Measurements from ENCODE around the gene PLCB4.
"Not testable (repeated sequence)": the region's sequence is repeated elsewhere in the genome, so short reads cannot be mapped to it uniquely, and the experiment has no call there.

The PLCB4 gene

GRCh38 chr20:9068841-9069663 lies at the start of gene PLCB4:
TSS of gene PLCB4 (plus strand) at chr20:9069087. CDS start at chr20:9307815, 238,728 bp downstream.
- no peak for DNase-seq (ENCODE audit: low read depth)

GRCh38 chr20:9019833-9020232 lies 49.1 kb upstream of the PLCB4 start:
- DNase-seq (ENCODE audit: low read depth), result no peak

DNA sequence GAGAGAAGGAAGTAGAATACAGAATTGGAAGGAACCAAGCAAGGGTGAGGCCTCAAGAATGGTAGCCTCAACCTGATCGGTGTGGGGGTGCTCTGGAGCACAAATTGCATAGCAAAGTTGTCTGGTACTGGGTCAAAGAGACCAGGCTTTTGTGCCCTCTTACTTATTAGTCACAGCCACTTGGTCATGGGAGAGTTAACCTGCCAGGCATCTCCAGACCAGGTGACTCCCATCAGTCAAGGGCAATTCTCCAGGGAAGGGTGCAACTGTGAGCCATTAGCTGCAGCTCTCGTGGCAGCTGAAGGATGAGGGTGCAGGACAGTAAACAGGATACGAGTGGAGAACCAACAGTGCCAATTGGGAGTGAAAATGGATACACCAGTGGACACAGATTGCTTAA lies 47.7 kb upstream of the PLCB4 start:
- DNase-seq (ENCODE audit: low read depth), result no peak

DNA sequence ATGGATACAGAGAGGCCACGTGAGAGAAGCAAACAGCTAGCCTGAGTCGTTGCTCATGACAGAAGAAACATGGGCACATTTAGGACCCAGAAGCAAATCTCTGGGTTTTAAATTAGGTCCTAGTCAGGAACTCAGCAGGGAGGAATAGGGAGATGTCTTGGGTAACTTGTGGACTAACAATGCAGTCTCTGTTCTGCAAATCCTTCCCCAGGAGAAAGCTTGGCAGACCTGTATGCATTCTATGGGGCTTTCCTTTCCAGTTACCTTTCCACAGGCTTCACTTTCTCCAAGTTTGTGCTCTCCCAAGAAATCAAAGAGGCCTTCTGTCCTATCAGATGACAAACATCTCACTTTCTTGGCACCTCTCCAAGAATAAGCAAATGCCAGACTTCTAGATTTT lies 47.2 kb upstream of the PLCB4 start:
- no peak for DNase-seq (ENCODE audit: low read depth)

DNA sequence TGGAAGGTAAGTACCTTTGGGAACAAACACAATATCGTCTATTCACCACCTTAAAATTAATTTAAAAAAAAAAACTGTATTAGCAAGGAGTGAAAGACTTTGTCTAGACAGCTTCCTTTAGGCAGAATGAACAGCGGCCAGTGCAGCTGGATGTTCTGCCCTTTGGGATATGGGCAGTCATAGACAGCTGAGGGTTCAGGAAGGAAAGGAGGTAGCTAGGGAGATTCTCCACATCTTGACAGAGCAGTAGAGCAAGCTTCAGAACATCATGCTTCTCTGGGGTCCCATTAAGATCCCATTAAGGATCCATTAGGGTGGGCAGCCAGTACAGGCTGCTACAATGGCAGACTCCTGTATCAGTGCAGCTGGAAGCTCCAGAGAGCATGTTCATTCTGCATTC lies 46.5 kb upstream of the PLCB4 start:
- no peak for DNase-seq (ENCODE audit: low read depth)

- DNase-seq (ENCODE audit: low read depth), result no peak
Observed at GRCh38 chr20:9024606-9025005, 44.3 kb upstream of the PLCB4 start.

DNA sequence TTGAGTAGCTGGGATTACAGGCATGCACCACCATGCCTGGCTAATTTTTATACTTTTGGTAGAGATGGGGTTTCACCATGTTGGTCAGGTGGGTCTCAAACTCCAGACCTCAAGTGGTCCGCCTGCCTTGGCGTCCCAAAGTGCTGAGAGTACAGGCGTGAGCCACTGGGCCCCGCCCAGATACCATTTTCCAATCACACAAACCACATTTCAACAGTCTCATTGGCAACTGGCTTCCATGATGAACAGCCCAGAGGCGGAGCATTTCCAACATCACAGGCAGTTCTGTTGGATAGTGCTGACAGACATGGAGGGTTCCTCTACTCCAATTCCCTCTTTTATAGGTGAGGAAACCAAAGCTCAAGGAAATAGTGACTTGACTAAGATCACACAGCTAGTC lies 43.9 kb upstream of the PLCB4 start:
- no peak for DNase-seq (ENCODE audit: low read depth)

GRCh38 chr20:9025643-9026042 lies 43.2 kb upstream of the PLCB4 start:
- DNase-seq (ENCODE audit: low read depth), result no peak

DNA sequence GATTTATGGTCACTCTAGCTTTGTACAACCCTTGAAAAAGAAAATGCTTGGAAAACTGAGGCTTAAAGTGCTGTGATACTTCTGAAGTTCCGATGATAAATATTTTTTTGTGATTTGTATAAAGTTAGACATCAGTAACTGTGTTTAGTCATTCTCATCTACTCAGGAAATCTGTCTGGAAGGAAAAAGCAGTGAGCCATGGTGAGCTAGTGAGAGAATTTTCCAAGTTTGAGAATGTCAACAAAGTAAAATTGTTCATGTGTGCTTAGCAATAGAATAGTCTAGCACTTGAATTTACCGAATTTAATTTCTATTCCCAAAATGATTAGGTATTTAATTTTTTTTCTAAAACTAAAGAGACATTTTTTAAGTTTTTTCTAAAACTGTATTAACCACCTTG lies 41.3 kb upstream of the PLCB4 start:
- no peak for DNase-seq (ENCODE audit: low read depth)

DNA sequence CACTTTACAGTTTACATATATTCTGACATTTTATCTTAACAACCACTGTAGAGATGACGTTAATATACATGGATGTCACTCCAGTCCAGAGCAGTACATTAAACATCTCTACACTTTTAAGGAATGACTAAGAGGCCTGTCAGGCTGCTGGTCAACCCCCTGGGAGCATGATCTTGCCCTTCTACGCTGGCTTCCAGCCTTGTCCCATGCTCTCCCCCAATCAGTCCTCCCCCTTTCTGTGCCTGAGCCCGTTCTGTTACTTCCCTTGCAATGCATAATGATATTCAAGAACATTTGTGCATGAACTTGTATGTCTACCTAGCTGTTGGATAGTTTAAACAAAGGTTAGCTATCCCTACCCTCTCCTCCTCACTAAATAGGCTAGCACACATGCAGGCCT lies 40.5 kb upstream of the PLCB4 start:
- no peak for DNase-seq (ENCODE audit: low read depth)

DNA sequence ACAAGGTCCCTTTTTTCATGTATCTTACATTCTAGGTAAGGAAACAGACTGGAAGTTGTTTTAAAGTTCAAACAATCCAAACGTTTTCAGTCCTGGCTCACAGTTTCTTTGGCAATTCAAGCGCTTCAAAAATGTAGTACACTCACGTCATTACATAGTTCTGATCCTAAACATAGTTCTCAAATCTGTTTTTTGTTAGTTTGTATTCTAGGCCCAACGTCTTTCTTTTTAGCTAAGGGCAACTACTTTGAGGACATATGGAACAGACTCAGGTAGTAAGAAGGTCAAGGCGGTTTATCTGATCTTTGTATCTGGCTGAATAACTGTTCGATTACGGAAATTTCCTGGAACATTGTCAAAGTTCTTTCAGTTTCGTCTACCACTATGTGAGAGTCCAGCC lies 36.9 kb upstream of the PLCB4 start:
- no peak for DNase-seq (ENCODE audit: low read depth)

- no peak for DNase-seq (ENCODE audit: low read depth)
Observed at GRCh38 chr20:9032758-9033157, 36.1 kb upstream of the PLCB4 start.

DNA sequence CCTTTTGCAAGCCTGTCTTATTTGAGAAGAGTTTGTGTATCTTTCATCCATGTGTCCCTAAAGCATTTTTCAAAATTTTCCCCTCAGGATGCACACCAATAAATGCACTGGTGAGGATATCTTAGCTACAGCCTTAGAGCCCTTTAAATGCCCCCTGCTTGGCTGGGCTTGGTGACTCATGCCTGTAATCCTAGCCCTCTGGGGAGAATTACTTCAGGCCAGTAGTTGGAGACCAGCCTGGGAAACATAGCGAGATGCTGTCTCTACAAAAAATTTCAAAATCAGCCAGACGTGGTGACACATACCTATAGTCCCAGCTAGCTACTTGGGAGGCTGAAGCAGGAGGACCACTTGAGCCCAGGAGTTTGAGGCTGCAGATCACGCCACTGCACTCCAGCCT lies 33.8 kb upstream of the PLCB4 start:
- DNase-seq (ENCODE audit: low read depth), result no peak

- DNase-seq (ENCODE audit: low read depth), result no peak
Observed at GRCh38 chr20:9036593-9036992, 32.3 kb upstream of the PLCB4 start.

- no peak for DNase-seq (ENCODE audit: low read depth)
Observed at GRCh38 chr20:9038791-9039535, 29.9 kb upstream of the PLCB4 start.

- no peak for DNase-seq (ENCODE audit: low read depth)
Observed at GRCh38 chr20:9040863-9041524, 27.9 kb upstream of the PLCB4 start.

DNA sequence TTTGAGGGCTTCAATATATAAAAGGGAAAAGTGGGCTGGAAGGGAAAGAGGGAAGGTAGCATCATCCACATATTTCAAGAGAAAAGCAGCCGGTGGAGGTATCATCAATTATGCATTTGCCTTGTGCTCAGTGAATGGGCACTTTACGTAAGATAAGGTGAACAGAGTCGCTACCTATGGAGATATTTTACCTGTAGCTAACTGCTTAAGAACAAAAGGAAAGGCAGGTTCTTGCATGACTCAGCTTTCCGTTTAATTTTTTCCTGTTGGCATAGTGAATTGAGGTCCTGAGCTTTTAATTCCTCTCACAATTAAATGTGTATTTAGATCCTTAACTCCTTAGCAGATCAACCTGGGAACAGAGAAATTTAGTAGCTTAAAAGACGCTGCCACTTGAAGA lies 25.5 kb upstream of the PLCB4 start:
- DNase-seq (ENCODE audit: low read depth), result no peak

DNA sequence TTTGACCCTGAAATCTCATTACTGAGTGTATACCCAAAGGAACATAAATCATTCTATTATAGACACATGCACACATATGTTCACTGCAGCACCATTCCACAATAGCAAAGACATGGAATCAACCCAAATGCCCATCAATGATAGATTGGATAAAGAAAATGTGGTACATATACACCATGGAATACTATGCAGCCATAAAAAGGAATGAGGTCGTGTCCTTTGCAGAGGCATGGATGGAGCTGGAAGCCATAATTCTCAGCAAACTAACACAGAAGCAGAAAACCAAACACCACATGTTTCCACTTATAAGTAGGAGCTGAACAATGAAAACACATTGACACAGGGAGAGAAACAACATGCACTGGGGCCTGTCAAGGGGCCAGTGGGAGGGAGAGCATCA lies 21.0 kb upstream of the PLCB4 start:
- not testable (repeated sequence) for DNase-seq (ENCODE audit: low read depth)

GRCh38 chr20:9051508-9051907 lies 17.4 kb upstream of the PLCB4 start:
- DNase-seq (ENCODE audit: low read depth), result no peak

- DNase-seq (ENCODE audit: low read depth), result no peak
Observed at GRCh38 chr20:9052136-9052535, 16.8 kb upstream of the PLCB4 start.

- DNase-seq (ENCODE audit: low read depth), result no peak
Observed at GRCh38 chr20:9053108-9053507, 15.8 kb upstream of the PLCB4 start.

- no peak for DNase-seq (ENCODE audit: low read depth)
Observed at GRCh38 chr20:9054176-9054575, 14.7 kb upstream of the PLCB4 start.

DNA sequence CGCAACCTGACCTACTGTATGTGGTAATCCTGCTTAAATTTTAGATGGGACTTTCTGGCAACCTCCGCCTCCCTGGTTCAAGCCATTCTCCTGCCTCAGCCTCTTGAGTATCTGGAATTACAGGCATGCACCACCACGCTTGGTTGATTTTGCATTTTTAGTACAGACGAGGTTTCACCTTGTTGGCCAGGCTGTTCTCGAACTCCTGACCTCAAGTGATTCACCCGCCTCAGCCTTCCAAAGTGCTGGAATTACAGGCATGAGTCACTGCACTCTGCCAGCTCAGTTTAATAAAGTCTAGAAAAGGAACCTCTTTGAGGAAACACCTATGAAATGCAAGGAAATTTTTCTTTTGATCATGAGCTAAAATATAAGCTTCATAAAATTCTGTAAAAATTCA lies 9.0 kb upstream of the PLCB4 start:
- DNase-seq (ENCODE audit: low read depth), result no peak
